ENCODE data around the gene SRSF8. TPM values are rescaled to one million over a fixed set of nuclear protein-coding genes. Genes with fewer than 3 reads are reported as not detected.

The SRSF8 gene
- total RNA-seq, 1 experiment from 2014 or later = 25.1 TPM

DNA sequence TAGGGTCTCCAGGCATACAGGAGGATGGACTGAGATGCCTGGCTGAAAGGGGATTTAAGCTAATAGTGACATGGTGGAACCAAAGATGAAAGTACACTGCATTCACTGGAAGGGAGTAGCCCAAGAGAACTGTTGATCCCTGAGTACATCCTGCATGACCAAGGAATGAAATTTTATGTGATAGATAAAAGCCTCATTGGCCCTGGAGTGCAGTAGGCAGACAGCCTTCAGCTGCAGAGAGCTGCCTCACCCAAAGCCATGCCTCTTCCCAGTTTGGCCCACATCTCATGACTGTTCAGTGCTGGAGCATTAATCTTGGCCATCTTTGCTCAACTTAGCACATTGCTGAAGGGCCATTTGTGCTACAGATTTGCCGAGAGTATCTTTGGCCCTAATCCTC lies 33.7 kb upstream of the SRSF8 start:
- no peak overlapping the region for H2BK120ac ChIP-seq (ENCODE audit: low read depth, low read length, poor library complexity, severe bottlenecking)
- no peak overlapping the region for H3K27ac ChIP-seq (ENCODE audit: insufficient read length, low read depth, low read length)
- H4K20me1 ChIP-seq (ENCODE audit: control insufficient read depth, insufficient read depth, insufficient read length) = no peaks in the 10 kb centered on the region
- no peak overlapping the region for H3K14ac ChIP-seq (ENCODE audit: insufficient read depth, low read length)
- no peak overlapping the region for H3K4me2 ChIP-seq (ENCODE audit: insufficient read depth, insufficient read length, low read length)
- no peak overlapping the region for H2BK20ac ChIP-seq (ENCODE audit: low read depth, low read length, poor library complexity, severe bottlenecking)
- Mint-ChIP-seq H3K36me3 (ENCODE audit: insufficient read depth in 1 of 3, low read depth in 3 of 3) (peaks cover 0 to under 1% (median 0%) of the 10 kb centered on the region in 3 experiments; a peak in 1 of 7 replicates), H3K4me3 (no peak overlapping the region), H3K9me3 (peaks cover 0 to 2% of the 10 kb centered on the region in 2 experiments; a peak in 3 of 5 replicates), H3K27ac (no peak overlapping the region), H3K4me1 (no peaks in the 10 kb centered on the region), H3K27me3 (ENCODE audit: low read depth) (peaks cover 7% of the 10 kb centered on the region)
- no peak for DNase-seq
- no peak overlapping the region for H4K5ac ChIP-seq (ENCODE audit: insufficient read length, low read depth, low read length)
- no peaks in the 10 kb centered on the region for H3K23me2 ChIP-seq (ENCODE audit: insufficient read length, low read depth, low read length, poor library complexity, severe bottlenecking)
- H3K79me2 ChIP-seq (ENCODE audit: insufficient read depth, low read length) = no peaks in the 10 kb centered on the region
- H2BK15ac ChIP-seq (ENCODE audit: low read depth, low read length) = no peak overlapping the region
- H2AFZ ChIP-seq (ENCODE audit: low read length) = no peak overlapping the region
- no CpG with 5 or more reads among the region's 1 CpG for WGBS (ENCODE audit: extremely low coverage, insufficient read length, low lambda C conversion rate)
- no peak overlapping the region for H2AK5ac ChIP-seq (ENCODE audit: insufficient read length, low read length)
- no peak overlapping the region for H2BK5ac ChIP-seq (ENCODE audit: insufficient read length, low read length)
- no peak overlapping the region for H3K23ac ChIP-seq (ENCODE audit: insufficient read length, low read depth, low read length)
- H3K4ac ChIP-seq (ENCODE audit: low read depth, low read length) = no peak overlapping the region
- H3T11ph ChIP-seq (ENCODE audit: low read length) = no peak overlapping the region
- H3K27me3 ChIP-seq (ENCODE audit: insufficient read depth, low read length) = no peaks in the 10 kb centered on the region
- H4K91ac ChIP-seq (ENCODE audit: insufficient read length, low read depth, low read length) = no peak overlapping the region
- TF ChIP-seq, protein P1, sequence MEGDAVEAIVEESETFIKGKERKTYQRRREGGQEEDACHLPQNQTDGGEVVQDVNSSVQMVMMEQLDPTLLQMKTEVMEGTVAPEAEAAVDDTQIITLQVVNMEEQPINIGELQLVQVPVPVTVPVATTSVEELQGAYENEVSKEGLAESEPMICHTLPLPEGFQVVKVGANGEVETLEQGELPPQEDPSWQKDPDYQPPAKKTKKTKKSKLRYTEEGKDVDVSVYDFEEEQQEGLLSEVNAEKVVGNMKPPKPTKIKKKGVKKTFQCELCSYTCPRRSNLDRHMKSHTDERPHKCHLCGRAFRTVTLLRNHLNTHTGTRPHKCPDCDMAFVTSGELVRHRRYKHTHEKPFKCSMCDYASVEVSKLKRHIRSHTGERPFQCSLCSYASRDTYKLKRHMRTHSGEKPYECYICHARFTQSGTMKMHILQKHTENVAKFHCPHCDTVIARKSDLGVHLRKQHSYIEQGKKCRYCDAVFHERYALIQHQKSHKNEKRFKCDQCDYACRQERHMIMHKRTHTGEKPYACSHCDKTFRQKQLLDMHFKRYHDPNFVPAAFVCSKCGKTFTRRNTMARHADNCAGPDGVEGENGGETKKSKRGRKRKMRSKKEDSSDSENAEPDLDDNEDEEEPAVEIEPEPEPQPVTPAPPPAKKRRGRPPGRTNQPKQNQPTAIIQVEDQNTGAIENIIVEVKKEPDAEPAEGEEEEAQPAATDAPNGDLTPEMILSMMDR (conservative IDR thresholded peaks at IDR 0.05) = no peak
- no peak overlapping the region for H2BK12ac ChIP-seq (ENCODE audit: insufficient read length, low read depth, low read length)
- no peak overlapping the region for H3K56ac ChIP-seq (ENCODE audit: insufficient read length, low read depth, low read length)
- H3K18ac ChIP-seq (ENCODE audit: insufficient read length, low read depth, low read length) = no peak overlapping the region
- no peak overlapping the region for H3K9ac ChIP-seq (ENCODE audit: extremely low read depth, insufficient read length, low read length)
- no peak overlapping the region for H4K8ac ChIP-seq (replicated peaks; ENCODE audit: insufficient read length, low read depth, low read length)
- H3K79me1 ChIP-seq (ENCODE audit: insufficient read depth, low read depth, low read length, poor library complexity, severe bottlenecking) = no peaks in the 10 kb centered on the region
- H3K9me3 ChIP-seq (ENCODE audit: control insufficient read depth, low read depth, low read length) = no peaks in the 10 kb centered on the region
- H3K4me1 ChIP-seq (ENCODE audit: insufficient read depth, low read length) = no peaks in the 10 kb centered on the region
